NT2/D1 (cell line): ENCODE data around the gene CDH26.

Experiments used
- DNase-seq: peaks from one replicate; pipeline ENCODE4 v3.0.0-alpha.2; 2011; ENCODE audit warnings: low read depth, low spot score
- H3K27me3 ChIP-seq: 2 replicates; pipeline ENCODE4 v1.6.0; 2011; ENCODE audit warnings: mild to moderate bottlenecking; ENCODE audit not compliant: insufficient read length, insufficient read depth
- H3K36me3 ChIP-seq: 2 replicates; pipeline ENCODE4 v1.6.1; 2011; ENCODE audit warnings: mild to moderate bottlenecking, low read length, mixed read lengths; ENCODE audit not compliant: insufficient read depth, insufficient read length
- H3K4me1 ChIP-seq: 2 replicates; pipeline ENCODE4 v1.5.1; 2011; ENCODE audit not compliant: insufficient read depth, insufficient read length
- H3K4me3 ChIP-seq: 2 replicates; pipeline ENCODE4 v1.5.1; 2011; ENCODE audit warnings: low read depth; ENCODE audit not compliant: insufficient read length
- H3K9ac ChIP-seq: 2 replicates; pipeline ENCODE4 v1.6.0; 2011; ENCODE audit warnings: low read depth; ENCODE audit not compliant: insufficient read length
- H3K9me3 ChIP-seq: 2 replicates; pipeline ENCODE4 v1.5.1; 2011; ENCODE audit warnings: mild to moderate bottlenecking, low read length; ENCODE audit not compliant: insufficient read depth
- SUZ12 ChIP-seq: IDR thresholded peaks from 2 replicates; pipeline ENCODE4 v1.6.1; 2011; ENCODE audit not compliant: insufficient read length, insufficient read depth; ENCODE audit errors: extremely low read depth
- YY1 ChIP-seq: IDR thresholded peaks from 2 replicates; pipeline ENCODE4 v1.6.1; 2011; ENCODE audit not compliant: insufficient read length, insufficient read depth
- ZNF274 ChIP-seq: IDR thresholded peaks from 2 replicates; pipeline ENCODE4 v1.6.1; 2011; ENCODE audit warnings: mild to moderate bottlenecking, low read depth, low read length

The CDH26 gene

GRCh38 chr20:60058879-60059278 lies 100.7 kb downstream of the CDH26 start:
- H3K9ac ChIP-seq: peak overlapping the region; percentile 54
- no peak for DNase-seq
- peaks cover 10% of the 10 kb centered on the region for H3K4me1 ChIP-seq
- no peaks in the 10 kb centered on the region for H3K36me3 ChIP-seq
- H3K9me3 ChIP-seq: no peaks in the 10 kb centered on the region
- H3K27me3 ChIP-seq: peaks cover 3% of the 10 kb centered on the region
- no peak for TF ChIP-seq SUZ12
- no peak for TF ChIP-seq YY1
- TF ChIP-seq ZNF274: no peak
- no peak overlapping the region for H3K4me3 ChIP-seq

GRCh38 chr20:60060006-60060557 lies 101.9 kb downstream of the CDH26 start:
- Histone ChIP-seq H3K4me1 (peaks cover 10% of the 10 kb centered on the region), H3K27me3 (no peaks in the 10 kb centered on the region), H3K9me3 (0 out of 2 replicates have a peak, but pooled peaks cover 6% of the 10 kb centered on the region), H3K36me3 (no peaks in the 10 kb centered on the region), H3K4me3 (no peak overlapping the region), H3K9ac (no peak overlapping the region)
- TF ChIP-seq SUZ12 (no peak), YY1 (no peak), ZNF274 (no peak)
- no peak for DNase-seq

GRCh38 chr20:60060593-60060992 lies 102.4 kb downstream of the CDH26 start:
- H3K4me3 ChIP-seq: no peak overlapping the region
- no peak overlapping the region for H3K9ac ChIP-seq
- no peak for TF ChIP-seq SUZ12
- TF ChIP-seq ZNF274: no peak
- no peak for TF ChIP-seq YY1
- H3K9me3 ChIP-seq: peaks cover 7% of the 10 kb centered on the region; the same call in 1 of the 2 replicates
- peaks cover 3% of the 10 kb centered on the region for H3K27me3 ChIP-seq
- H3K36me3 ChIP-seq: no peaks in the 10 kb centered on the region
- no peak for DNase-seq
- H3K4me1 ChIP-seq: peaks cover 10% of the 10 kb centered on the region

- Histone ChIP-seq H3K27me3 (peaks cover 10% of the 10 kb centered on the region), H3K4me1 (peaks cover 10% of the 10 kb centered on the region), H3K9ac (no peak overlapping the region), H3K4me3 (no peak overlapping the region), H3K36me3 (no peaks in the 10 kb centered on the region), H3K9me3 (peaks cover 10% of the 10 kb centered on the region; the same call in 1 of the 2 replicates)
- no peak for DNase-seq
- TF ChIP-seq YY1: no peak
- TF ChIP-seq SUZ12: no peak
- no peak for TF ChIP-seq ZNF274
Measured at GRCh38 chr20:60062431-60063047, 104.3 kb downstream of the CDH26 start.

- H3K4me3 ChIP-seq: no peak overlapping the region
Measured at GRCh38 chr20:60063048-60063451, 104.8 kb downstream of the CDH26 start.

GRCh38 chr20:60063739-60064380 lies 105.6 kb downstream of the CDH26 start:
- TF ChIP-seq YY1: no peak
- TF ChIP-seq SUZ12: no peak
- no peak for TF ChIP-seq ZNF274
- Histone ChIP-seq H3K9me3 (peaks cover 10% of the 10 kb centered on the region; the same call in 1 of the 2 replicates), H3K4me1 (peaks cover 3% of the 10 kb centered on the region), H3K36me3 (no peaks in the 10 kb centered on the region), H3K27me3 (peaks cover 17% of the 10 kb centered on the region), H3K9ac (no peak overlapping the region), H3K4me3 (no peak overlapping the region)
- no peak for DNase-seq

More at GRCh38 chr20:60063048-60063451, 104.8 kb downstream of the CDH26 start:
- no peaks in the 10 kb centered on the region for H3K36me3 ChIP-seq
- TF ChIP-seq YY1: no peak
- no peak for TF ChIP-seq SUZ12
- TF ChIP-seq ZNF274: no peak
- peaks cover 10% of the 10 kb centered on the region; the same call in 1 of the 2 replicates for H3K9me3 ChIP-seq
- H3K9ac ChIP-seq: no peak overlapping the region
- H3K4me1 ChIP-seq: peaks cover 5% of the 10 kb centered on the region
- DNase-seq: no peak
- peaks cover 14% of the 10 kb centered on the region for H3K27me3 ChIP-seq
